Osteocyte (in vitro differentiated cells): ENCODE data around the gene SLC4A2. TPM values are rescaled to one million over a fixed set of nuclear protein-coding genes. Genes with fewer than 3 reads are reported as not detected.

ENCODE experiments used
- DNase-seq: peaks from one replicate; pipeline ENCODE4 v3.0.0; 2021; ENCODE audit warnings: mixed read lengths; ENCODE audit not compliant: unreplicated experiment; ENCODE audit errors: extremely low spot score
- H3K27ac Mint-ChIP-seq: one replicate; pipeline ENCODE4 v1.8.0; 2021; ENCODE audit warnings: mild to moderate bottlenecking, mixed read lengths; ENCODE audit not compliant: unreplicated experiment
- H3K27me3 Mint-ChIP-seq: one replicate; pipeline ENCODE4 v1.8.0; 2021; ENCODE audit warnings: mixed read lengths; ENCODE audit not compliant: unreplicated experiment
- H3K36me3 Mint-ChIP-seq: one replicate; pipeline ENCODE4 v1.8.0; 2021; ENCODE audit warnings: mixed read lengths; ENCODE audit not compliant: unreplicated experiment
- H3K4me1 Mint-ChIP-seq: one replicate; pipeline ENCODE4 v1.8.0; 2021; ENCODE audit warnings: mixed read lengths; ENCODE audit not compliant: unreplicated experiment
- H3K4me3 Mint-ChIP-seq: one replicate; pipeline ENCODE4 v1.8.0; 2021; ENCODE audit warnings: mild to moderate bottlenecking, moderate library complexity, mixed read lengths; ENCODE audit not compliant: unreplicated experiment
- H3K9me3 Mint-ChIP-seq: one replicate; pipeline ENCODE4 v1.8.0; 2021; ENCODE audit warnings: mixed read lengths; ENCODE audit not compliant: unreplicated experiment
- total RNA-seq: library from RNA; stranded (reverse); gene quantifications from 2 replicates; pipeline ENCODE4 v1.2.1, GENCODE V29; 2021
- TF ChIP-seq, protein P1 (sequence below): fragments of 200-600 bp; sonication (generic); IDR thresholded peaks from 2 replicates; pipeline ENCODE4 v1.5.0; 2021; ENCODE audit warnings: antibody characterized with exemption, mild to moderate bottlenecking, moderate library complexity

SLC4A2 gene
- total RNA-seq, 1 donor from 2014 or later, result 289 TPM

DNA sequence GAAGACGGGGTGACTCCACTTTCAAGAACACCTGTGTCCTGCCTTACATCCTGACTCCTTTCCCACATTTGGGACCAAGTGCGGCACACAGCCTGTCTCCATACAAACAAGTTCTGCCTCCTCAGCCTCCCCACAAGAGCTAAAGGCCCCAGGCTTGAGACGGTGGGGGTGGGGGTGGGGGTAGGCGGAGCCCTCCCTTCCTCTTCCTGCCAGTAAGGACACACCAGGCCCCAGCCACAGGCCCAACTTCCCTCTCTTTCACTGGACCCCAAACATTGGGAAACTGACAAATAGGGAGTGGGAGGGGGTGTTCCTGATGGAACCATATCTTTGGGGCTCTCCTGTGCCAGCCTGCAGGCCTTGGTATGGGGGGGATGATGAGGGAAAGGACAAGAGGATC, 6.3 kb upstream of the SLC4A2 start:
- Mint-ChIP-seq H3K4me3 (no peak overlapping the region), H3K27me3 (no peaks in the 10 kb centered on the region), H3K27ac (no peak overlapping the region), H3K9me3 (no peaks in the 10 kb centered on the region), H3K4me1 (peaks cover 16% of the 10 kb centered on the region), H3K36me3 (no peaks in the 10 kb centered on the region)
- no peak for DNase-seq
- TF ChIP-seq, protein P1, sequence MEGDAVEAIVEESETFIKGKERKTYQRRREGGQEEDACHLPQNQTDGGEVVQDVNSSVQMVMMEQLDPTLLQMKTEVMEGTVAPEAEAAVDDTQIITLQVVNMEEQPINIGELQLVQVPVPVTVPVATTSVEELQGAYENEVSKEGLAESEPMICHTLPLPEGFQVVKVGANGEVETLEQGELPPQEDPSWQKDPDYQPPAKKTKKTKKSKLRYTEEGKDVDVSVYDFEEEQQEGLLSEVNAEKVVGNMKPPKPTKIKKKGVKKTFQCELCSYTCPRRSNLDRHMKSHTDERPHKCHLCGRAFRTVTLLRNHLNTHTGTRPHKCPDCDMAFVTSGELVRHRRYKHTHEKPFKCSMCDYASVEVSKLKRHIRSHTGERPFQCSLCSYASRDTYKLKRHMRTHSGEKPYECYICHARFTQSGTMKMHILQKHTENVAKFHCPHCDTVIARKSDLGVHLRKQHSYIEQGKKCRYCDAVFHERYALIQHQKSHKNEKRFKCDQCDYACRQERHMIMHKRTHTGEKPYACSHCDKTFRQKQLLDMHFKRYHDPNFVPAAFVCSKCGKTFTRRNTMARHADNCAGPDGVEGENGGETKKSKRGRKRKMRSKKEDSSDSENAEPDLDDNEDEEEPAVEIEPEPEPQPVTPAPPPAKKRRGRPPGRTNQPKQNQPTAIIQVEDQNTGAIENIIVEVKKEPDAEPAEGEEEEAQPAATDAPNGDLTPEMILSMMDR, result no peak

DNA sequence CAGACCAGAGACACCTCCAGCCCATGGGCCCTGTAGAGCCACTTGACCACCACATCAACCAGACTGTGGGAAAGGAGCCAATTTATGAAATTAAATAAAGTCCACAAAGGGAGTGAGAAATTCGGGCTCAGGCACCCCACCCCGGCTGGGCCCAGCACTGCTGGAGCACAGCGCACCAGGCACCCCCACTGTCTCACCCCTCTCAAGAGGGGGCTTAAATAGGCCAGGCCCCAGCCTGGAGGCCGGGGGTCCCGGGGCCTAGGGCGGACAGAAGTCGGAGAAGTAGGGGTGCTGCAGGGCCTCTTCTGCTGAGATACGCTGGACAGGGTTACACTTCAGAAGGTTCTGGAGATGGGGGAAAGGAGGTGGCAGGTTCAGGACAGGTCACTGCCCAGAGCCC, 5.6 kb upstream of the SLC4A2 start:
- Mint-ChIP-seq H3K4me3 (no peak overlapping the region), H3K4me1 (peaks cover 22% of the 10 kb centered on the region), H3K27me3 (no peaks in the 10 kb centered on the region), H3K36me3 (no peaks in the 10 kb centered on the region), H3K9me3 (no peaks in the 10 kb centered on the region), H3K27ac (no peak overlapping the region)
- DNase-seq, result no peak
- TF ChIP-seq, protein P1, result no peak

DNA sequence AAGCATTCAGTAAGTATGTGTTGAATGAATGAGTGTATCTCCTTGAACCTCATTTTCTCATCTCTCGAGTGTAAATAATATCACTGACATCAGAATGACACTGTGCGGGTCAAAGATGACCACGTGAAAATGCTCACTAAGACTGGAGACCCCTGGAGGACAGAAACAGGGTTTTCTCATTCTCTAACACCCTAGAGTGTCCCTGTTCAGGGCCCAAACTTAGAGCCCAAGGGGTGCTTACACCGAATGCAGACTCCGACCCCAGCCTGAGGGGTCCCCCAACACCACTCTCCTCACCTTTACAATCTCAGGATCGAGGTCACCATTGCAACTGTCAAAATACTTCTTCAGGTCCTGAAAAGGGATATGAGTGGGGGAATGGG, 3.1 kb upstream of the SLC4A2 start:
- Mint-ChIP-seq H3K36me3 (no peaks in the 10 kb centered on the region), H3K4me1 (peaks cover 32% of the 10 kb centered on the region), H3K27ac (no peak overlapping the region), H3K9me3 (no peaks in the 10 kb centered on the region), H3K4me3 (peak overlapping the region; percentile 89), H3K27me3 (no peaks in the 10 kb centered on the region)
- TF ChIP-seq, protein P1, result no peak
- no peak for DNase-seq

DNA sequence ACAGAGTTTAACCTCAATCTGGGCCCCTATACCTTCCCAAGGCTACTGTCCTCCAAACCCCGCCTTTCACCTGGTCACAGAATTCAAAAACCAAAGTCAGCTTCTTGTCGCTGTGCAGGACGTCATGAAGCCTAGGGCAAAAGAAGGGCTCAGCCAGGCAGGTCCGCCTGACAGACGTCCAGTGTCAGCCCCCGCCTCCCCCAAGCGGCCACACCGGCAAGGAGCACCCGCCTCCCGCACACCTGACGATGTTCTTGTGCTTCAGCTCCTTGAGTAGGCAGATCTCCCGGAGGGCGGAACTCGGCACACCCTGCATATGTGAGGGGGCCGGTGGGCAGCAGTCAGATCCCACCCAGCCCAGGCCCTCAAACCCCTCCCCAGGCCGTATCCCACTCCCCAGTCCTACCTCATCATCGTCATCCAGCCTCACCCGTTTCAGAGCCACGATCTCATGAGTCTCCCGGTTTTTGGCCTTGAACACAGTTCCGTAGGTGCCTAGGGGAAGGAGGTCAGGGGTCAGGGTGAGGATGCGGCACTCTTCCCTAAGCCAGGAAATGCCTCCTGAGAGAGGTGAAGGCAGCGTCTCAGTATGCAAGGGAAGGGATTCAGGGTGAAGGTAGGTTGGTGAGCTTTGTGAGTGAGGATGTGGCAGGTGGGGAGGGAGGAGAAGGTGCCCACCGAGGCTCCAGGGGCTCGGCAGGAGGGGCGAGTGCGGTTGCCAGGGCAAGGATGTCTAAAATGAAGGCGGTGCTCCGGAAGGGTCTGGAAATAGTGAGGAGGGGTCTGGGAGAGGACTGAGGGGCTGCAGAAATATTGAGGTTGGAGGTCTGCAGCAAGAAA, 2.5 kb upstream of the SLC4A2 start:
- peaks cover 36% of the 10 kb centered on the region for H3K4me1 Mint-ChIP-seq
- no peak for DNase-seq
- H3K27ac Mint-ChIP-seq, result peak overlapping the region; percentile 95
- peak overlapping the region; percentile 89 for H3K4me3 Mint-ChIP-seq
- TF ChIP-seq, protein P1, result no peak
- no peaks in the 10 kb centered on the region for H3K36me3 Mint-ChIP-seq
- H3K9me3 Mint-ChIP-seq, result no peaks in the 10 kb centered on the region
- H3K27me3 Mint-ChIP-seq, result no peaks in the 10 kb centered on the region

DNA sequence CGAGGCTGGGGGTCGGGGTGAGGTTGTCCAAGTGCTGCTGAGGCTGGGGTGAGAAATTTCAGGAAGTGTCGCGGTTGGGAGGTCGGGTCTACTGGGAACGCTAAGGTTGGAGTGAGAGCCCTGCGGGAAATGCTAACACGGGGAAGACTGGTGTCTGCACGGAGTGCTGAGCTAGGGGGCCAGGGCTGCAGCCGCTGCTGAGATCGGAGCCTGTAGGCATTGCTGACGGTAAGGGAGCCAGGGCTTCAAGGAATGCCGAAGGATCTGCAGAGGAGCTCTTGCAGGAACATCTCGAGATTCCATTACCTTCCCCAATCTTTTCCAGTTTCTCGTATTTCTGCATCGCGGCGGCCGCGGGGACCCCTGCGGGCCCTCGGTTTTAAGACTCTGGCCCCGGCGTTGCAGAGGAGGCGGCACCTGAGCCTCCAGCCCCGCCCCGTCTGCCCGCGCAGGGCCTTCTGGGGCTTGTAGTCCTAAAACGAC, 1.8 kb upstream of the SLC4A2 start, which contains the start of gene CDK5:
TSS of gene CDK5 (minus strand) at position 392 of the 483 bp plus-strand sequence. CDS start at position 343, 49 bp downstream.
- Mint-ChIP-seq H3K9me3 (no peaks in the 10 kb centered on the region), H3K27ac (peak within 1 kb of the TSS; percentile 95), H3K27me3 (no peaks in the 10 kb centered on the region), H3K4me3 (peak within 1 kb of the TSS; percentile 89), H3K36me3 (no peaks in the 10 kb centered on the region), H3K4me1 (peaks cover 42% of the 10 kb centered on the region)
- no peak for DNase-seq
- TF ChIP-seq, protein P1, result no peak
